HEK293 (cell line): ENCODE data around the gene CREB3L1.

Experiments used
- CTCF ChIA-PET: fragments of 350-600 bp; formaldehyde crosslinking; extraction: SDS; loops from one replicate; lab custom pipeline; 2021; ENCODE audit warnings: antibody characterized with exemption; lab: Yijun Ruan, JAX
- POLR2A ChIA-PET: fragments of 300-600 bp; formaldehyde crosslinking; extraction: SDS; loops from one replicate; lab custom pipeline; 2020; ENCODE audit warnings: antibody characterized with exemption, inconsistent platforms; lab: Yijun Ruan, JAX
- H3K27ac ChIP-seq: fragments of 200-500 bp; sonication (Bioruptor generic); 2 replicates; pipeline ENCODE4 v1.5.1; 2014; ENCODE audit warnings: low read depth, low read length, control low read depth, inconsistent platforms; ENCODE audit errors: extremely low read depth
- H3K36me3 ChIP-seq, 2 experiments: fragments of 200-500 bp in 1 of 2; sonication (Bioruptor generic) in 1 of 2; 1 replicate in 1 of 2; 2 replicates in 1 of 2; pipeline ENCODE4 v1.5.1; 2014 to 2017; ENCODE audit warnings: inconsistent platforms in 2 of 2, low read length in 2 of 2; ENCODE audit not compliant: control insufficient read depth in 2 of 2, insufficient read depth in 1 of 2
- H3K4me1 ChIP-seq: fragments of 200-500 bp; sonication (Bioruptor generic); 2 replicates; pipeline ENCODE4 v1.5.1; 2014; ENCODE audit warnings: mild to moderate bottlenecking, low read length, inconsistent platforms; ENCODE audit not compliant: control insufficient read depth, insufficient read depth
- H3K4me3 ChIP-seq: 2 replicates; pipeline ENCODE4 v1.5.1; 2011; ENCODE audit warnings: low read depth, mild to moderate bottlenecking, control low read depth, low read length, moderate library complexity
- H3K9me3 ChIP-seq: fragments of 200-500 bp; sonication (Bioruptor generic); 2 replicates; pipeline ENCODE4 v1.5.1; 2014; ENCODE audit warnings: low read depth, low read length, inconsistent platforms; ENCODE audit not compliant: control insufficient read depth, insufficient read depth
- ELK4 ChIP-seq: IDR thresholded peaks from 2 replicates; pipeline ENCODE4 v1.6.1; 2011; ENCODE audit warnings: mild to moderate bottlenecking, low read depth, low read length, borderline replicate concordance
- KLF8 ChIP-seq: fragments of 450-650 bp; formaldehyde crosslinking; IDR thresholded peaks from 2 replicates; pipeline ENCODE4 v1.5.1; 2016; ENCODE audit warnings: missing biosample characterization, missing genetic modification characterization
- ZBTB20 ChIP-seq: fragments of 450-650 bp; formaldehyde crosslinking; IDR thresholded peaks from 2 replicates; pipeline ENCODE4 v1.5.1; 2016; ENCODE audit warnings: missing biosample characterization, missing genetic modification characterization
- ZNF292 ChIP-seq: fragments of 450-650 bp; formaldehyde crosslinking; IDR thresholded peaks from 2 replicates; pipeline ENCODE4 v1.5.1; 2016; ENCODE audit warnings: low read depth, missing biosample characterization, missing genetic modification characterization, borderline replicate concordance
- ZNF37A ChIP-seq: fragments of 450-650 bp; IDR thresholded peaks from 2 replicates; pipeline ENCODE4 v1.5.1; 2018; ENCODE audit warnings: missing biosample characterization, missing genetic modification characterization
- ZNF48 ChIP-seq: fragments of 450-650 bp; formaldehyde crosslinking; IDR thresholded peaks from 2 replicates; pipeline ENCODE4 v1.5.1; 2016; ENCODE audit warnings: missing biosample characterization, missing genetic modification characterization
- ZNF518A ChIP-seq: fragments of 450-650 bp; formaldehyde crosslinking; conservative IDR thresholded peaks from 2 replicates; pipeline ENCODE4 v1.5.1; 2016; ENCODE audit warnings: low read depth, missing biosample characterization, missing genetic modification characterization
- ZNF791 ChIP-seq: fragments of 450-650 bp; formaldehyde crosslinking; IDR thresholded peaks from 2 replicates; pipeline ENCODE4 v1.5.1; 2016; ENCODE audit warnings: missing biosample characterization, missing genetic modification characterization
- TF ChIP-seq, protein P1 (sequence below): fragments of 450-650 bp; formaldehyde crosslinking; IDR thresholded peaks from 2 replicates; pipeline ENCODE4 v1.5.1; 2016; ENCODE audit warnings: missing biosample characterization, missing genetic modification characterization, borderline replicate concordance
- TF ChIP-seq, protein P2 (sequence below): fragments of 450-650 bp; formaldehyde crosslinking; IDR thresholded peaks from 2 replicates; pipeline ENCODE4 v1.5.1; 2016; ENCODE audit warnings: missing biosample characterization, missing genetic modification characterization
- TF ChIP-seq, protein P3 (sequence below): fragments of 450-650 bp; formaldehyde crosslinking; IDR thresholded peaks from 2 replicates; pipeline ENCODE4 v1.5.1; 2016; ENCODE audit warnings: missing biosample characterization, missing genetic modification characterization

Gene CREB3L1

GRCh38 chr11:46275964-46276641, 1.4 kb upstream of the CREB3L1 start:
- Histone ChIP-seq H3K4me3 (no peak overlapping the region), H3K36me3 (no peaks in the 10 kb centered on the region), H3K4me1 (no peaks in the 10 kb centered on the region; the same call in 1 of the 2 replicates), H3K27ac (no peak overlapping the region)
- ChIA-PET POLR2A (interaction anchor here (1.1 to 1.2 kb wide), 2 partner anchors 20 to 33 kb away, joined by 3 to 4 read pairs; no protein-coding TSS in a partner anchor), CTCF (interaction anchor here (1.0 to 3.4 kb wide), 4 partner anchors 32 to 76 kb away, joined by 3 to 18 read pairs (median 6); no protein-coding TSS in a partner anchor)
- TF ChIP-seq ZBTB20 (tag by site-specific recombination) (peak; percentile 42), KLF8 (no peak), ZNF292 (no peak), ZNF37A (tag by site-specific recombination) (no peak), ELK4 (no peak), ZNF791 (no peak), ZNF518A (tag by site-specific recombination) (no peak), ZNF48 (no peak)
- TF ChIP-seq, protein P1, sequence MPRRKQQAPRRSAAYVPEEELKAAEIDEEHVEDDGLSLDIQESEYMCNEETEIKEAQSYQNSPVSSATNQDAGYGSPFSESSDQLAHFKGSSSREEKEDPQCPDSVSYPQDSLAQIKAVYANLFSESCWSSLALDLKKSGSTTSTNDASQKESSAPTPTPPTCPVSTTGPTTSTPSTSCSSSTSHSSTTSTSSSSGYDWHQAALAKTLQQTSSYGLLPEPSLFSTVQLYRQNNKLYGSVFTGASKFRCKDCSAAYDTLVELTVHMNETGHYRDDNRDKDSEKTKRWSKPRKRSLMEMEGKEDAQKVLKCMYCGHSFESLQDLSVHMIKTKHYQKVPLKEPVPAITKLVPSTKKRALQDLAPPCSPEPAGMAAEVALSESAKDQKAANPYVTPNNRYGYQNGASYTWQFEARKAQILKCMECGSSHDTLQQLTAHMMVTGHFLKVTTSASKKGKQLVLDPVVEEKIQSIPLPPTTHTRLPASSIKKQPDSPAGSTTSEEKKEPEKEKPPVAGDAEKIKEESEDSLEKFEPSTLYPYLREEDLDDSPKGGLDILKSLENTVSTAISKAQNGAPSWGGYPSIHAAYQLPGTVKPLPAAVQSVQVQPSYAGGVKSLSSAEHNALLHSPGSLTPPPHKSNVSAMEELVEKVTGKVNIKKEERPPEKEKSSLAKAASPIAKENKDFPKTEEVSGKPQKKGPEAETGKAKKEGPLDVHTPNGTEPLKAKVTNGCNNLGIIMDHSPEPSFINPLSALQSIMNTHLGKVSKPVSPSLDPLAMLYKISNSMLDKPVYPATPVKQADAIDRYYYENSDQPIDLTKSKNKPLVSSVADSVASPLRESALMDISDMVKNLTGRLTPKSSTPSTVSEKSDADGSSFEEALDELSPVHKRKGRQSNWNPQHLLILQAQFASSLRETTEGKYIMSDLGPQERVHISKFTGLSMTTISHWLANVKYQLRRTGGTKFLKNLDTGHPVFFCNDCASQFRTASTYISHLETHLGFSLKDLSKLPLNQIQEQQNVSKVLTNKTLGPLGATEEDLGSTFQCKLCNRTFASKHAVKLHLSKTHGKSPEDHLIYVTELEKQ (tag by site-specific recombination), result no peak
- TF ChIP-seq, protein P2, sequence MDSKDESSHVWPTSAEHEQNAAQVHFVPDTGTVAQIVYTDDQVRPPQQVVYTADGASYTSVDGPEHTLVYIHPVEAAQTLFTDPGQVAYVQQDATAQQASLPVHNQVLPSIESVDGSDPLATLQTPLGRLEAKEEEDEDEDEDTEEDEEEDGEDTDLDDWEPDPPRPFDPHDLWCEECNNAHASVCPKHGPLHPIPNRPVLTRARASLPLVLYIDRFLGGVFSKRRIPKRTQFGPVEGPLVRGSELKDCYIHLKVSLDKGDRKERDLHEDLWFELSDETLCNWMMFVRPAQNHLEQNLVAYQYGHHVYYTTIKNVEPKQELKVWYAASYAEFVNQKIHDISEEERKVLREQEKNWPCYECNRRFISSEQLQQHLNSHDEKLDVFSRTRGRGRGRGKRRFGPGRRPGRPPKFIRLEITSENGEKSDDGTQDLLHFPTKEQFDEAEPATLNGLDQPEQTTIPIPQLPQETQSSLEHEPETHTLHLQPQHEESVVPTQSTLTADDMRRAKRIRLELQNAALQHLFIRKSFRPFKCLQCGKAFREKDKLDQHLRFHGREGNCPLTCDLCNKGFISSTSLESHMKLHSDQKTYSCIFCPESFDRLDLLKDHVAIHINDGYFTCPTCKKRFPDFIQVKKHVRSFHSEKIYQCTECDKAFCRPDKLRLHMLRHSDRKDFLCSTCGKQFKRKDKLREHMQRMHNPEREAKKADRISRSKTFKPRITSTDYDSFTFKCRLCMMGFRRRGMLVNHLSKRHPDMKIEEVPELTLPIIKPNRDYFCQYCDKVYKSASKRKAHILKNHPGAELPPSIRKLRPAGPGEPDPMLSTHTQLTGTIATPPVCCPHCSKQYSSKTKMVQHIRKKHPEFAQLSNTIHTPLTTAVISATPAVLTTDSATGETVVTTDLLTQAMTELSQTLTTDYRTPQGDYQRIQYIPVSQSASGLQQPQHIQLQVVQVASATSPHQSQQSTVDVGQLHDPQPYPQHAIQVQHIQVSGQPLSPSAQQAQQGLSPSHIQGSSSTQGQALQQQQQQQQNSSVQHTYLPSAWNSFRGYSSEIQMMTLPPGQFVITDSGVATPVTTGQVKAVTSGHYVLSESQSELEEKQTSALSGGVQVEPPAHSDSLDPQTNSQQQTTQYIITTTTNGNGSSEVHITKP (tag by site-specific recombination), result peak; percentile 64
- TF ChIP-seq, protein P3, sequence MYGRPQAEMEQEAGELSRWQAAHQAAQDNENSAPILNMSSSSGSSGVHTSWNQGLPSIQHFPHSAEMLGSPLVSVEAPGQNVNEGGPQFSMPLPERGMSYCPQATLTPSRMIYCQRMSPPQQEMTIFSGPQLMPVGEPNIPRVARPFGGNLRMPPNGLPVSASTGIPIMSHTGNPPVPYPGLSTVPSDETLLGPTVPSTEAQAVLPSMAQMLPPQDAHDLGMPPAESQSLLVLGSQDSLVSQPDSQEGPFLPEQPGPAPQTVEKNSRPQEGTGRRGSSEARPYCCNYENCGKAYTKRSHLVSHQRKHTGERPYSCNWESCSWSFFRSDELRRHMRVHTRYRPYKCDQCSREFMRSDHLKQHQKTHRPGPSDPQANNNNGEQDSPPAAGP (tag by site-specific recombination), result 0 out of 2 replicates have a peak, but pooled peaks have one; percentile 66
- TF ChIP-seq, all 188 proteins: peak for 3
- no peaks in the 10 kb centered on the region for H3K9me3 ChIP-seq
